Endometrium (tissue), 2 donors: ENCODE data around the gene STAM2.
"Not testable (repeated sequence)": the region's sequence is repeated elsewhere in the genome, so short reads cannot be mapped to it uniquely, and the experiment has no call there.

Experiments
- FAIRE-seq: peaks from 2 replicates; lab custom pipeline; 2012; peaks lifted over from hg19 to GRCh38; lab: Jason Lieb, UNC
- donor health status: control.
- donor health status: control.

Gene STAM2

GRCh38 chr2:152172201-152172785 is 3.3 kb downstream of the STAM2 start:
- FAIRE-seq: not testable (repeated sequence)

- FAIRE-seq: no peak
Observed at GRCh38 chr2:152171718-152172117, 3.8 kb downstream of the STAM2 start.

- FAIRE-seq: not testable (repeated sequence)
Observed at GRCh38 chr2:152169158-152169557, 6.4 kb downstream of the STAM2 start.

GRCh38 chr2:152167470-152167869 is 8.1 kb downstream of the STAM2 start:
- FAIRE-seq: not testable (repeated sequence)

- no peak for FAIRE-seq
Observed at GRCh38 chr2:152167065-152167464, 8.5 kb downstream of the STAM2 start.

- peak; percentile 55 for FAIRE-seq
Observed at GRCh38 chr2:152166633-152167032, 8.9 kb downstream of the STAM2 start.

- no peak for FAIRE-seq
Observed at GRCh38 chr2:152165780-152166179, 9.8 kb downstream of the STAM2 start.

- FAIRE-seq: no peak
Observed at GRCh38 chr2:152165306-152165705, 10.3 kb downstream of the STAM2 start.

- not testable (repeated sequence) for FAIRE-seq
Observed at GRCh38 chr2:152163669-152164068, 11.9 kb downstream of the STAM2 start.

GRCh38 chr2:152162141-152162540 is 13.4 kb downstream of the STAM2 start:
- FAIRE-seq: no peak

- FAIRE-seq: no peak
Observed at GRCh38 chr2:152161598-152161997, 14.0 kb downstream of the STAM2 start.

- FAIRE-seq: not testable (repeated sequence)
Observed at GRCh38 chr2:152160378-152160777, 15.2 kb downstream of the STAM2 start.

- no peak for FAIRE-seq
Observed at GRCh38 chr2:152157253-152157652, 18.3 kb downstream of the STAM2 start.

- FAIRE-seq: no peak
Observed at GRCh38 chr2:152155209-152155608, 20.4 kb downstream of the STAM2 start.

GRCh38 chr2:152154462-152154861 is 21.1 kb downstream of the STAM2 start:
- FAIRE-seq: no peak

- no peak for FAIRE-seq
Observed at GRCh38 chr2:152134488-152135280, 40.9 kb downstream of the STAM2 start.

- FAIRE-seq: peak; percentile 90
Observed at GRCh38 chr2:152132306-152132705, 43.3 kb downstream of the STAM2 start.

- peak; percentile 98 for FAIRE-seq
Observed at GRCh38 chr2:152127628-152128027, 47.9 kb downstream of the STAM2 start.

GRCh38 chr2:152126664-152127063 is 48.9 kb downstream of the STAM2 start:
- no peak for FAIRE-seq

- no peak for FAIRE-seq
Observed at GRCh38 chr2:152122161-152122560, 53.4 kb downstream of the STAM2 start.

GRCh38 chr2:152120430-152120829 is 55.1 kb downstream of the STAM2 start:
- no peak for FAIRE-seq

GRCh38 chr2:152115952-152116351 is 59.6 kb downstream of the STAM2 start:
- no peak for FAIRE-seq

GRCh38 chr2:152114366-152114765 is 61.2 kb downstream of the STAM2 start:
- no peak for FAIRE-seq

GRCh38 chr2:152107140-152107539 is 68.4 kb downstream of the STAM2 start:
- not testable (repeated sequence) for FAIRE-seq
